Esophagus mucosa (tissue), 1 donor: ENCODE measurements around the gene DNMBP. TPM values are rescaled to one million over a fixed set of nuclear protein-coding genes. Genes with fewer than 3 reads are reported as not detected.

Experiments
- total RNA-seq: library from RNA; stranded (reverse); gene quantifications from one replicate; pipeline ENCODE4 v1.2.4, GENCODE V29; 2023
- donor health status: DM: yes; HTN: yes; CAD: no.

DNMBP gene
- total RNA-seq, 1 donor from 2014 or later = 12.4 TPM

Other genes starting within 250 kb of the DNMBP start
- 0.36 TPM for gene ABCC2, start 227.3 kb downstream of the DNMBP start, total RNA-seq
- gene CPN1, start 71.9 kb upstream of the DNMBP start, total RNA-seq = not detected
- 29.5 TPM for gene ERLIN1, start 176.1 kb upstream of the DNMBP start, total RNA-seq
- 9.7 TPM for gene CHUK, start 219.6 kb upstream of the DNMBP start, total RNA-seq